Caco-2 (cell line): ENCODE measurements around the gene DIAPH3. TPM values are rescaled to one million over a fixed set of nuclear protein-coding genes. Genes with fewer than 3 reads are reported as not detected.

Source experiments
- BruUV-seq: library from RNA; stranded (reverse); fragments of 400-500 nt; replicated peaks from 2 replicates; lab custom pipeline; 2021; lab: Mats Ljungman, UMichigan
- CTCF ChIA-PET: fragments of 300-600 bp; sonication (Branson Sonifier 250); formaldehyde crosslinking; loops from one replicate; lab custom pipeline; 2022; ENCODE audit warnings: antibody characterized with exemption; lab: Charles Lee
- POLR2A ChIA-PET: fragments of 300-600 bp; sonication (Branson Sonifier 250); formaldehyde crosslinking; loops from one replicate; lab custom pipeline; 2022; ENCODE audit warnings: antibody characterized with exemption; lab: Charles Lee
- DNase-seq, 2 experiments: peaks; one replicate each; pipeline versions ENCODE4 v3.0.0 to v3.0.0-alpha.2; 2020 to 2022
- H3K27me3 ChIP-seq: replicated peaks from 2 replicates; pipeline ENCODE4 v1.6.0; 2011; ENCODE audit warnings: low read length; ENCODE audit not compliant: control insufficient read depth, insufficient read depth
- H3K36me3 ChIP-seq: 2 replicates; pipeline ENCODE4 v1.5.1; 2011; ENCODE audit warnings: low read length; ENCODE audit not compliant: control insufficient read depth, insufficient read depth
- H3K4me1 ChIP-seq: fragments of 250-450 bp; sonication (Bioruptor Pico); 2 replicates; pipeline ENCODE4 v1.5.1; 2020; ENCODE audit warnings: mild to moderate bottlenecking
- H3K4me3 ChIP-seq: 2 replicates; pipeline ENCODE4 v1.5.1; 2011; ENCODE audit warnings: low read depth, mild to moderate bottlenecking, control low read depth, low read length
- H3K9me3 ChIP-seq: fragments of 250-450 bp; sonication (Bioruptor Pico); 2 replicates; pipeline ENCODE4 v1.5.1; 2020; ENCODE audit warnings: mild to moderate bottlenecking, moderate library complexity
- H3K27ac Mint-ChIP-seq: one replicate; pipeline ENCODE4 v1.8.0; 2022; ENCODE audit warnings: mixed read lengths; ENCODE audit not compliant: unreplicated experiment
- H3K27me3 Mint-ChIP-seq: one replicate; pipeline ENCODE4 v1.8.0; 2022; ENCODE audit warnings: mixed read lengths; ENCODE audit not compliant: insufficient read depth, unreplicated experiment
- H3K36me3 Mint-ChIP-seq: one replicate; pipeline ENCODE4 v1.8.0; 2022; ENCODE audit warnings: mild to moderate bottlenecking, mixed read lengths; ENCODE audit not compliant: insufficient read depth, unreplicated experiment
- H3K4me1 Mint-ChIP-seq: one replicate; pipeline ENCODE4 v1.8.0; 2022; ENCODE audit warnings: low read depth, mixed read lengths; ENCODE audit not compliant: unreplicated experiment
- H3K4me3 Mint-ChIP-seq: one replicate; pipeline ENCODE4 v1.8.0; 2022; ENCODE audit warnings: mild to moderate bottlenecking, moderate library complexity, mixed read lengths; ENCODE audit not compliant: unreplicated experiment
- H3K9me3 Mint-ChIP-seq: one replicate; pipeline ENCODE4 v1.8.0; 2022; ENCODE audit warnings: mixed read lengths; ENCODE audit not compliant: unreplicated experiment
- intact Hi-C: fragments of 100-400 bp; cut with micrococcal nuclease; formaldehyde crosslinking; loops from one replicate; pipeline ENCODE4 v1.10.0; 2022; ENCODE audit not compliant: unreplicated experiment
- total RNA-seq: library from RNA; stranded (reverse); gene quantifications from 2 replicates; pipeline ENCODE4 v1.2.3, GENCODE V29; 2022
- TF ChIP-seq, protein P1 (sequence below), 2 experiments: fragments of 200-600 bp in 1 of 2; IDR thresholded peaks; 1 replicate in 1 of 2; 2 replicates in 1 of 2; pipeline versions ENCODE4 v1.5.1 to v1.8.0; 2011 to 2022; ENCODE audit warnings: antibody characterized with exemption in 1 of 2, control low read depth in 1 of 2, inconsistent platforms in 1 of 2, low read depth in 1 of 2, low read length in 1 of 2, mild to moderate bottlenecking in 1 of 2, moderate library complexity in 1 of 2; ENCODE audit not compliant: insufficient read depth in 1 of 2, severe bottlenecking in 1 of 2, unreplicated experiment in 1 of 2

DIAPH3 gene
- total RNA-seq, 1 experiment from 2014 or later, result 60.6 TPM

DNA sequence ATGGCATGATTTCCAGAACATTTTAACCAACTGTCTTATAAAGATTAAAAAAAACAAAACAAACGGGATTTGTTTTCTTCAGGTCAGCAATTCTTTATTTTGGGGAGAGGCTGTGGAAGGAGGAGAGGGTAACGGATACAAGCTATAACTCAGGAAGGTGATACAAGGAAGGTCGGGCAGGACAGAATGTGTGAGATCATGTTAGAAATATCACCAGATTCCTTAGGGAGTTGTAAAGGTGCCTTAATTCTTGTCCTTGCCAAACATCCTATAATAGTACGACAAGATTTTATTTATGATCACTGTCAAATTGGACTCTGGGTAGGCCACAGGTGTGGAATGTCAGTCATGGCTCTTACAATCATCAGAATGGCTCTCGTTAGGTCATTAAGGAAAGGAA is 503.1 kb downstream of the DIAPH3 start:
- ChIA-PET POLR2A (no interaction called here), CTCF (no interaction called here)
- DNase-seq, result no peak
- H3K9me3 ChIP-seq, result no peaks in the 10 kb centered on the region
- intact Hi-C loops, result no loop called here
- H3K36me3 ChIP-seq, result no peaks in the 10 kb centered on the region
- TF ChIP-seq, protein P1, sequence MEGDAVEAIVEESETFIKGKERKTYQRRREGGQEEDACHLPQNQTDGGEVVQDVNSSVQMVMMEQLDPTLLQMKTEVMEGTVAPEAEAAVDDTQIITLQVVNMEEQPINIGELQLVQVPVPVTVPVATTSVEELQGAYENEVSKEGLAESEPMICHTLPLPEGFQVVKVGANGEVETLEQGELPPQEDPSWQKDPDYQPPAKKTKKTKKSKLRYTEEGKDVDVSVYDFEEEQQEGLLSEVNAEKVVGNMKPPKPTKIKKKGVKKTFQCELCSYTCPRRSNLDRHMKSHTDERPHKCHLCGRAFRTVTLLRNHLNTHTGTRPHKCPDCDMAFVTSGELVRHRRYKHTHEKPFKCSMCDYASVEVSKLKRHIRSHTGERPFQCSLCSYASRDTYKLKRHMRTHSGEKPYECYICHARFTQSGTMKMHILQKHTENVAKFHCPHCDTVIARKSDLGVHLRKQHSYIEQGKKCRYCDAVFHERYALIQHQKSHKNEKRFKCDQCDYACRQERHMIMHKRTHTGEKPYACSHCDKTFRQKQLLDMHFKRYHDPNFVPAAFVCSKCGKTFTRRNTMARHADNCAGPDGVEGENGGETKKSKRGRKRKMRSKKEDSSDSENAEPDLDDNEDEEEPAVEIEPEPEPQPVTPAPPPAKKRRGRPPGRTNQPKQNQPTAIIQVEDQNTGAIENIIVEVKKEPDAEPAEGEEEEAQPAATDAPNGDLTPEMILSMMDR (IDR thresholded peaks at IDR 0.05; ENCODE audit: insufficient read depth in 1 of 2, low read depth in 1 of 2, low read length in 1 of 2, severe bottlenecking in 1 of 2, unreplicated experiment in 1 of 2), result no peak
- no peaks in the 10 kb centered on the region for H3K27me3 Mint-ChIP-seq
- BruUV-seq, result no TSS peak
- H3K4me1 Mint-ChIP-seq, result peaks cover 13% of the 10 kb centered on the region
- H3K27ac Mint-ChIP-seq, result no peak overlapping the region
- H3K4me1 ChIP-seq, result no peaks in the 10 kb centered on the region
- H3K36me3 Mint-ChIP-seq, result peaks cover 19% of the 10 kb centered on the region
- H3K9me3 Mint-ChIP-seq, result no peaks in the 10 kb centered on the region
- no peak overlapping the region for H3K4me3 Mint-ChIP-seq
- H3K4me3 ChIP-seq, result no peak overlapping the region
- H3K27me3 ChIP-seq, result no peaks in the 10 kb centered on the region

DNA sequence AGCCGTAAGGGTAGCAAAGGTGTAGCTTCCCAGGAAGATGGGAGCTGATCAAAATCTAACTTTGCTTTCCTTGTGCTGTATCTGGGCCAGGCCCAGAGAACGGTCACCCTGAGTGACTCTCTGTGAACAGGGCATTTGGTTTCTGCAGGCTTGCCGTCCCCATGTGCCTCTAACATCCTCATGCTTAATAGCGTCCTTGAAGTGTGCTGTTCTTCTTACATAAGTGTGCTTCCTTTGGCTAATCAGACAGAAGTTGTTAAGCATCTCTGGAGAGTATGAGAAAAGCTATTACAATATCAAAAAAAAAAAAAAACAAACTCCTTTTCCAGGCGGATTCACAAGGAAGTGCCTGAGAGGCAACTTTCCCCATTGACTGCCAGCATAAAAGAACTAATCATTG is 503.7 kb downstream of the DIAPH3 start:
- intact Hi-C loops, result no loop called here
- peaks cover 11% of the 10 kb centered on the region for H3K4me1 Mint-ChIP-seq
- H3K27me3 ChIP-seq, result no peaks in the 10 kb centered on the region
- H3K36me3 ChIP-seq, result no peaks in the 10 kb centered on the region
- H3K27me3 Mint-ChIP-seq, result no peaks in the 10 kb centered on the region
- H3K27ac Mint-ChIP-seq, result no peak overlapping the region
- no peaks in the 10 kb centered on the region for H3K4me1 ChIP-seq
- H3K36me3 Mint-ChIP-seq, result peaks cover 18% of the 10 kb centered on the region
- H3K9me3 Mint-ChIP-seq, result no peaks in the 10 kb centered on the region
- BruUV-seq, result no TSS peak
- DNase-seq, result no peak
- TF ChIP-seq, protein P1 (IDR thresholded peaks at IDR 0.05; ENCODE audit: insufficient read depth in 1 of 2, low read depth in 1 of 2, low read length in 1 of 2, severe bottlenecking in 1 of 2, unreplicated experiment in 1 of 2), result no peak
- POLR2A ChIA-PET, result no interaction called here
- CTCF ChIA-PET, result no interaction called here
- no peak overlapping the region for H3K4me3 ChIP-seq
- H3K4me3 Mint-ChIP-seq, result no peak overlapping the region
- H3K9me3 ChIP-seq, result no peaks in the 10 kb centered on the region

DNA sequence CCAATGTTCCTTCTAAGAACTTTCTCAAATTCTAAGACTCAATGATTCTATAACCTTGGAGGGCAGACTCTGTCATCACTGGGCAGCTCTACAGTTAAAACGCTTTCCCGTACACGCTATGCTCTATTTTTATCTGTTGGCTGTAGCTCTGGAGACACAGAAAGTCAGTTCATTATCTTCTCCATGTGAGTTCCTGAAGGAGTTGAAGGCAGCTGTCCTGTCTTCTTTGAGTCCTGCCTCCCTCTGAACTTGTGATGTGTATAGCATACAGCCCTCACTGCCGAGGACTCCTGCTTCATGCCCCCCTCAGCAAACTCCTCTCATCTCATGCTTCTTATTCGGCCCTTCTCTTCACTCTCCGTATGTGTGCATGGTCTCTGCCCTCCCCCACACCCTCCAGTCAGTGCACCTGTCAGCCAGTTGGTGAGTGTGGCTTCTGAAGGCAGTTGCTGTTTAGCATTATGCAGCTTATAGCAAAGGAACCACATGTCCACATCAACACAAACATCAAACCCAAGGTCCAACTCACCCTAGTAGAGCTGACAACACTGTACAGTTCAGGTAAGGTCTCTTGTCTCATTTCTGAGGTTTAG is 504.9 kb downstream of the DIAPH3 start:
- Mint-ChIP-seq H3K27me3 (no peaks in the 10 kb centered on the region), H3K4me1 (peaks cover 6% of the 10 kb centered on the region), H3K36me3 (peaks cover 7% of the 10 kb centered on the region), H3K9me3 (no peaks in the 10 kb centered on the region), H3K27ac (no peak overlapping the region), H3K4me3 (no peak overlapping the region)
- no peak for DNase-seq
- Histone ChIP-seq H3K9me3 (no peaks in the 10 kb centered on the region), H3K36me3 (no peaks in the 10 kb centered on the region), H3K4me1 (no peaks in the 10 kb centered on the region), H3K4me3 (no peak overlapping the region), H3K27me3 (no peaks in the 10 kb centered on the region)
- TF ChIP-seq, protein P1 (IDR thresholded peaks at IDR 0.05; ENCODE audit: insufficient read depth in 1 of 2, low read depth in 1 of 2, low read length in 1 of 2, severe bottlenecking in 1 of 2, unreplicated experiment in 1 of 2), result no peak
- CTCF ChIA-PET, result no interaction called here
- intact Hi-C loops, result no loop called here
- POLR2A ChIA-PET, result no interaction called here
- BruUV-seq, result no TSS peak
